H1 (cell line): ENCODE measurements around the gene POLD4. TPM values are rescaled to one million over a fixed set of nuclear protein-coding genes. Genes with fewer than 3 reads are reported as not detected.

Source experiments
- ASH2L ChIP-seq: fragments of 200-600, 300-600 bp; sonication (generic); IDR thresholded peaks from one replicate; pipeline ENCODE4 v1.7.1; 2017; ENCODE audit warnings: low read length
- FOSL1 ChIP-seq: IDR thresholded peaks from 2 replicates; pipeline ENCODE4 v1.6.1; 2011; ENCODE audit warnings: mild to moderate bottlenecking, low read depth, low read length, moderate library complexity; ENCODE audit not compliant: insufficient read depth
- JUN ChIP-seq: IDR thresholded peaks from 2 replicates; pipeline ENCODE4 v1.6.1; 2011; ENCODE audit warnings: low read depth, mild to moderate bottlenecking, improper control_type of control experiment, low read length
- JUND ChIP-seq: IDR thresholded peaks from 2 replicates; pipeline ENCODE4 v1.6.1; 2011; ENCODE audit warnings: mild to moderate bottlenecking, improper control_type of control experiment, low read length
- KDM5A ChIP-seq: fragments of 200-600 bp; IDR thresholded peaks from 2 replicates; pipeline ENCODE4 v1.7.1; 2012; ENCODE audit warnings: mild to moderate bottlenecking, low read length, inconsistent platforms, mixed read lengths
- RBBP5 ChIP-seq: IDR thresholded peaks from 2 replicates; pipeline ENCODE4 v1.7.1; 2012; ENCODE audit warnings: low read depth, mild to moderate bottlenecking, inconsistent platforms, low read length, moderate library complexity, borderline replicate concordance
- RFX5 ChIP-seq: IDR thresholded peaks from 2 replicates; pipeline ENCODE4 v1.6.1; 2011; ENCODE audit warnings: low read depth, low read length, improper control_type of control experiment, borderline replicate concordance
- SAP30 ChIP-seq: fragments of 300-600 bp; sonication (generic); IDR thresholded peaks from 2 replicates; pipeline ENCODE4 v1.7.1; 2012; ENCODE audit warnings: low read length, moderate library complexity, mild to moderate bottlenecking, inconsistent platforms; ENCODE audit not compliant: insufficient read depth, insufficient replicate concordance
- polyA plus RNA-seq, 7 experiments: library from polyadenylated mRNA; depleted of rRNA in 3 of 7; stranded (reverse) in 5 of 7; unstranded in 2 of 7; fragments of >200 nt in 5 of 7; fragments of 200-250 nt in 2 of 7; gene quantifications; 1 replicate in 5 of 7; 2 replicates in 1 of 7; 4 replicates in 1 of 7; pipeline versions ENCODE4 v1.2.1 to v1.2.3, GENCODE V29; 2011 to 2013; ENCODE audit warnings: missing spikeins in 2 of 7, mixed read lengths in 2 of 7
- total RNA-seq: library from RNA; stranded (reverse); fragmentation: NEBNext Ultra II Directional; extraction: Animal tissue kit (Norgen Biotek cat#: 25700); gene quantifications from 2 replicates; pipeline ENCODE4 v1.2.1, GENCODE V29; 2021
- TF ChIP-seq, protein P1 (sequence below): IDR thresholded peaks from 2 replicates; pipeline ENCODE4 v1.6.1; 2011; ENCODE audit warnings: low read length, improper control_type of control experiment
- TF ChIP-seq, protein P2 (sequence below): IDR thresholded peaks from 2 replicates; pipeline ENCODE4 v1.6.1; 2012; ENCODE audit warnings: inconsistent platforms
- TF ChIP-seq, protein P3 (sequence below): IDR thresholded peaks from 2 replicates; pipeline ENCODE4 v1.6.1; 2012; ENCODE audit warnings: inconsistent platforms

Gene POLD4
- total and polyA plus RNA-seq, 2 of the 8 experiments (the other 6 are each of a cell fraction or from before 2014, with no cell fraction given), result 21.2 to 46.7 TPM

DNA sequence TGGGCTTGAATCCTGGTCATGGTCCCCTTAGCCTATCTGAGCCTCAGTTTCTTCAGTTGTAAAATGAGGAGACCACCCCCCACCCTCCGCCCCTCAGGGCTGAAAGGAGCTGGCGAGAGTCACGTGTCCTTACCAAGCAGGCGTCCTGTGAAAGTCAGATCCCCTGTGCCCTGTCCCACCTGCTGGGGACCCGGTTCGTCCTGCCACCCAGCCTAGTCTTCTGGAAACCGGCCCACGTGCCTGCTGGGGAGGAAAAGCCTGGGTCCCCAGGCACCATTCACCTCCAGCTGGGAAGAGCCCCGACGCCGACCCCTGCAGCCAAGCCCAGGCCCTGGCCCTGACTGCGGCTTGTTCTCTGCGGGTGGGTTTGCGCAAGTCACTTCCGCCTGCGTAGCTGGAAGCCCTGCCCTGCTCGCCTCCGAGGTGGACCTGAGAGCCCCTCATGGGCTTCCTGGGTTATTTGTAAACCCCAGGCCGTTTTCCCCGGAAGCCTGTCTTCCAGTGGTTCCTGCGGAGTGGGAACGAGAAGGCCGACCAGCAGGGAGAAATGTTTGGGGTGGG is 50.7 kb downstream of the POLD4 start (continued):
- TF ChIP-seq, protein P1, sequence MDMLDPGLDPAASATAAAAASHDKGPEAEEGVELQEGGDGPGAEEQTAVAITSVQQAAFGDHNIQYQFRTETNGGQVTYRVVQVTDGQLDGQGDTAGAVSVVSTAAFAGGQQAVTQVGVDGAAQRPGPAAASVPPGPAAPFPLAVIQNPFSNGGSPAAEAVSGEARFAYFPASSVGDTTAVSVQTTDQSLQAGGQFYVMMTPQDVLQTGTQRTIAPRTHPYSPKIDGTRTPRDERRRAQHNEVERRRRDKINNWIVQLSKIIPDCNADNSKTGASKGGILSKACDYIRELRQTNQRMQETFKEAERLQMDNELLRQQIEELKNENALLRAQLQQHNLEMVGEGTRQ, result peak; percentile 40; the same call in 1 of the 2 replicates
- peak; percentile 38 for TF ChIP-seq SAP30
- TF ChIP-seq JUN, result no peak
- TF ChIP-seq RFX5, result no peak
- TF ChIP-seq, protein P2, sequence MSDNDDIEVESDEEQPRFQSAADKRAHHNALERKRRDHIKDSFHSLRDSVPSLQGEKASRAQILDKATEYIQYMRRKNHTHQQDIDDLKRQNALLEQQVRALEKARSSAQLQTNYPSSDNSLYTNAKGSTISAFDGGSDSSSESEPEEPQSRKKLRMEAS, result peak; percentile 59
- TF ChIP-seq KDM5A, result no peak
- no peak for TF ChIP-seq ASH2L
- no peak for TF ChIP-seq JUND
- TF ChIP-seq RBBP5, result no peak
- no peak for TF ChIP-seq FOSL1
- TF ChIP-seq, protein P3, sequence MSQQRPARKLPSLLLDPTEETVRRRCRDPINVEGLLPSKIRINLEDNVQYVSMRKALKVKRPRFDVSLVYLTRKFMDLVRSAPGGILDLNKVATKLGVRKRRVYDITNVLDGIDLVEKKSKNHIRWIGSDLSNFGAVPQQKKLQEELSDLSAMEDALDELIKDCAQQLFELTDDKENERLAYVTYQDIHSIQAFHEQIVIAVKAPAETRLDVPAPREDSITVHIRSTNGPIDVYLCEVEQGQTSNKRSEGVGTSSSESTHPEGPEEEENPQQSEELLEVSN, result peak; percentile 38; the same call in 1 of the 2 replicates
- TF ChIP-seq, all 59 proteins: peak for 8
